Panc1 (cell line): Measurements from ENCODE around the gene CTXN1. TPM values are rescaled to one million over a fixed set of nuclear protein-coding genes. Genes with fewer than 3 reads are reported as not detected.

Experiments used
- ATAC-seq: fragments of 200-7000 bp; cut with Tn5 transposase; 2 replicates; pipeline ENCODE4 v1.9.1; 2020; ENCODE audit warnings: mild to moderate bottlenecking, moderate library complexity
- BruUV-seq: library from RNA; stranded (reverse); fragments of 400-500 nt; replicated peaks from 2 replicates; lab custom pipeline; 2021; lab: Mats Ljungman, UMichigan
- CTCF ChIA-PET: fragments of 300-600 bp; sonication (Branson Sonifier 250); formaldehyde crosslinking; loops from one replicate; lab custom pipeline; 2022; ENCODE audit warnings: antibody characterized with exemption; lab: Charles Lee
- POLR2A ChIA-PET: fragments of 300-600 bp; sonication (Branson Sonifier 250); formaldehyde crosslinking; loops from one replicate; lab custom pipeline; 2022; ENCODE audit warnings: antibody characterized with exemption; lab: Charles Lee
- DNase-seq: peaks from one replicate; pipeline ENCODE4 v3.0.0-alpha.2; 2010; ENCODE audit warnings: low read depth, low spot score
- H3K27ac ChIP-seq: 2 replicates; pipeline ENCODE4 v1.5.1; 2011; ENCODE audit warnings: mild to moderate bottlenecking, low read length, inconsistent platforms
- H3K27me3 ChIP-seq: fragments of 200-500 bp; sonication (Bioruptor generic); 2 replicates; pipeline ENCODE4 v1.6.0; 2014; ENCODE audit warnings: low read length, inconsistent platforms; ENCODE audit not compliant: control insufficient read depth, insufficient read depth
- H3K36me3 ChIP-seq: fragments of 200-500 bp; sonication (Bioruptor generic); 2 replicates; pipeline ENCODE4 v1.5.1; 2014; ENCODE audit warnings: inconsistent platforms, mild to moderate bottlenecking, low read length, moderate library complexity; ENCODE audit not compliant: control insufficient read depth, insufficient read depth
- H3K4me1 ChIP-seq: 2 replicates; pipeline ENCODE4 v1.5.1; 2011; ENCODE audit warnings: inconsistent platforms, mild to moderate bottlenecking, low read length, moderate library complexity; ENCODE audit not compliant: control insufficient read depth, insufficient read depth
- H3K4me3 ChIP-seq, 2 experiments: 2 replicates each; pipeline ENCODE4 v1.5.1; 2011 to 2012; ENCODE audit warnings: low read depth in 2 of 2, low read length in 2 of 2, mild to moderate bottlenecking in 2 of 2, inconsistent platforms in 1 of 2, moderate library complexity in 1 of 2
- H3K9me3 ChIP-seq: fragments of 200-500 bp; sonication (Bioruptor generic); 2 replicates; pipeline ENCODE4 v1.5.1; 2014; ENCODE audit warnings: low read depth, mild to moderate bottlenecking, inconsistent platforms, low read length, moderate library complexity; ENCODE audit not compliant: control insufficient read depth, insufficient read depth
- POLR2AphosphoS5 ChIP-seq: IDR thresholded peaks from 2 replicates; pipeline ENCODE4 v1.6.1; 2012; ENCODE audit warnings: mild to moderate bottlenecking, low read depth, low read length, moderate library complexity
- SIN3A ChIP-seq: IDR thresholded peaks from 2 replicates; pipeline ENCODE4 v1.6.1; 2012; ENCODE audit warnings: low read depth, mild to moderate bottlenecking, low read length, moderate library complexity, borderline replicate concordance; ENCODE audit not compliant: insufficient read depth
- TCF7L2 ChIP-seq: IDR thresholded peaks from 2 replicates; pipeline ENCODE4 v1.6.1; 2011; ENCODE audit warnings: mild to moderate bottlenecking, low read depth, low read length, inconsistent platforms
- in situ Hi-C: cut with HindIII; loops from 2 replicates; pipeline ENCODE4 v1.10.0; 2016; ENCODE audit warnings: low sequenced_read_pairs, low pct_unique_long_range_greater_than_20kb
- intact Hi-C: fragments of 100-400 bp; cut with micrococcal nuclease; formaldehyde crosslinking; loops from one replicate; pipeline ENCODE4 v1.10.0; 2022; ENCODE audit not compliant: unreplicated experiment
- total RNA-seq: library from RNA; stranded (reverse); gene quantifications from one replicate; pipeline ENCODE4 v1.2.1, GENCODE V29; 2021; ENCODE audit not compliant: unreplicated experiment
- TF ChIP-seq, protein P1 (sequence below), 2 experiments: IDR thresholded peaks; 2 replicates each; pipeline ENCODE4 v1.6.1; 2011 to 2012; ENCODE audit warnings: low read depth in 2 of 2, control low read depth in 1 of 2, low read length in 1 of 2, mild to moderate bottlenecking in 1 of 2, moderate library complexity in 1 of 2; ENCODE audit not compliant: insufficient read depth in 1 of 2
- TF ChIP-seq, protein P2 (sequence below): fragments of 450-650 bp; IDR thresholded peaks from 2 replicates; pipeline ENCODE4 v1.5.1; 2017; ENCODE audit warnings: mild to moderate bottlenecking

The CTXN1 gene
- total RNA-seq, 1 experiment from 2014 or later = 89.4 TPM

DNA sequence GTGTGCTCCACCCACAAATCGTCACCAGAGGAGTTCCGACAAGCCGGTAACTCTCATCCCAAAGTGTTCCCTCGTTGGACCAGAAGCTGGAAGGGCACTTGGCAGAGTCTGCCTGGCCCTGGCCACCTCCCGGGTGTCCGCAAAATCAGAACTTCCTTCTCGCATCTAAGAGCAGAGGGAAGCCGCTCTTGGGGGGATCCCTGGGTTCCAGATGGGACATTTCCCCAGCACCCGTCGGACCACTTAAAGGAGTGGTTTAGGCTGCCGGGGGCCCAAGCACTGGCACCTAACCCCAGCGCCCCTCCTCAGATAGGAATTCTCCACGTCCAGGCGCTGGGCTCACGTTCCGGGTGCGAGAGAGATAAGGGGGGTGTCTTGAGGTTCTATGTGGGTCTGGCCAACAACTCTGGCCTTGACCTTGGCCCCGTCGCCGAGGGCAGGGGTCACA lies 23.1 kb downstream of the CTXN1 start:
- Histone ChIP-seq H3K4me3 (peak overlapping the region; percentile 65 to 82), H3K9me3 (no peaks in the 10 kb centered on the region), H3K36me3 (no peaks in the 10 kb centered on the region; the same call in 1 of the 2 replicates), H3K27ac (peak overlapping the region; percentile 96), H3K27me3 (no peaks in the 10 kb centered on the region), H3K4me1 (peaks cover 6% of the 10 kb centered on the region; the same call in 1 of the 2 replicates)
- intact Hi-C loops = no loop called here
- no peak for ATAC-seq
- in situ Hi-C loops = no loop called here
- no peak for DNase-seq
- BruUV-seq = TSS peak; percentile 88
- ChIA-PET POLR2A (interaction anchor here (1.4 kb wide), 1 partner anchor 34 kb away, joined by 9 read pairs; no protein-coding TSS in a partner anchor), CTCF (no interaction called here)
- no peak for TF ChIP-seq POLR2AphosphoS5
- TF ChIP-seq, protein P1, sequence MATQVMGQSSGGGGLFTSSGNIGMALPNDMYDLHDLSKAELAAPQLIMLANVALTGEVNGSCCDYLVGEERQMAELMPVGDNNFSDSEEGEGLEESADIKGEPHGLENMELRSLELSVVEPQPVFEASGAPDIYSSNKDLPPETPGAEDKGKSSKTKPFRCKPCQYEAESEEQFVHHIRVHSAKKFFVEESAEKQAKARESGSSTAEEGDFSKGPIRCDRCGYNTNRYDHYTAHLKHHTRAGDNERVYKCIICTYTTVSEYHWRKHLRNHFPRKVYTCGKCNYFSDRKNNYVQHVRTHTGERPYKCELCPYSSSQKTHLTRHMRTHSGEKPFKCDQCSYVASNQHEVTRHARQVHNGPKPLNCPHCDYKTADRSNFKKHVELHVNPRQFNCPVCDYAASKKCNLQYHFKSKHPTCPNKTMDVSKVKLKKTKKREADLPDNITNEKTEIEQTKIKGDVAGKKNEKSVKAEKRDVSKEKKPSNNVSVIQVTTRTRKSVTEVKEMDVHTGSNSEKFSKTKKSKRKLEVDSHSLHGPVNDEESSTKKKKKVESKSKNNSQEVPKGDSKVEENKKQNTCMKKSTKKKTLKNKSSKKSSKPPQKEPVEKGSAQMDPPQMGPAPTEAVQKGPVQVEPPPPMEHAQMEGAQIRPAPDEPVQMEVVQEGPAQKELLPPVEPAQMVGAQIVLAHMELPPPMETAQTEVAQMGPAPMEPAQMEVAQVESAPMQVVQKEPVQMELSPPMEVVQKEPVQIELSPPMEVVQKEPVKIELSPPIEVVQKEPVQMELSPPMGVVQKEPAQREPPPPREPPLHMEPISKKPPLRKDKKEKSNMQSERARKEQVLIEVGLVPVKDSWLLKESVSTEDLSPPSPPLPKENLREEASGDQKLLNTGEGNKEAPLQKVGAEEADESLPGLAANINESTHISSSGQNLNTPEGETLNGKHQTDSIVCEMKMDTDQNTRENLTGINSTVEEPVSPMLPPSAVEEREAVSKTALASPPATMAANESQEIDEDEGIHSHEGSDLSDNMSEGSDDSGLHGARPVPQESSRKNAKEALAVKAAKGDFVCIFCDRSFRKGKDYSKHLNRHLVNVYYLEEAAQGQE (IDR thresholded peaks at IDR 0.05; ENCODE audit: insufficient read depth in 1 of 2, low read depth in 2 of 2, low read length in 1 of 2) = no peak
- TF ChIP-seq SIN3A = no peak
- TF ChIP-seq, protein P2, sequence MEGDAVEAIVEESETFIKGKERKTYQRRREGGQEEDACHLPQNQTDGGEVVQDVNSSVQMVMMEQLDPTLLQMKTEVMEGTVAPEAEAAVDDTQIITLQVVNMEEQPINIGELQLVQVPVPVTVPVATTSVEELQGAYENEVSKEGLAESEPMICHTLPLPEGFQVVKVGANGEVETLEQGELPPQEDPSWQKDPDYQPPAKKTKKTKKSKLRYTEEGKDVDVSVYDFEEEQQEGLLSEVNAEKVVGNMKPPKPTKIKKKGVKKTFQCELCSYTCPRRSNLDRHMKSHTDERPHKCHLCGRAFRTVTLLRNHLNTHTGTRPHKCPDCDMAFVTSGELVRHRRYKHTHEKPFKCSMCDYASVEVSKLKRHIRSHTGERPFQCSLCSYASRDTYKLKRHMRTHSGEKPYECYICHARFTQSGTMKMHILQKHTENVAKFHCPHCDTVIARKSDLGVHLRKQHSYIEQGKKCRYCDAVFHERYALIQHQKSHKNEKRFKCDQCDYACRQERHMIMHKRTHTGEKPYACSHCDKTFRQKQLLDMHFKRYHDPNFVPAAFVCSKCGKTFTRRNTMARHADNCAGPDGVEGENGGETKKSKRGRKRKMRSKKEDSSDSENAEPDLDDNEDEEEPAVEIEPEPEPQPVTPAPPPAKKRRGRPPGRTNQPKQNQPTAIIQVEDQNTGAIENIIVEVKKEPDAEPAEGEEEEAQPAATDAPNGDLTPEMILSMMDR = no peak
- no peak for TF ChIP-seq TCF7L2

DNA sequence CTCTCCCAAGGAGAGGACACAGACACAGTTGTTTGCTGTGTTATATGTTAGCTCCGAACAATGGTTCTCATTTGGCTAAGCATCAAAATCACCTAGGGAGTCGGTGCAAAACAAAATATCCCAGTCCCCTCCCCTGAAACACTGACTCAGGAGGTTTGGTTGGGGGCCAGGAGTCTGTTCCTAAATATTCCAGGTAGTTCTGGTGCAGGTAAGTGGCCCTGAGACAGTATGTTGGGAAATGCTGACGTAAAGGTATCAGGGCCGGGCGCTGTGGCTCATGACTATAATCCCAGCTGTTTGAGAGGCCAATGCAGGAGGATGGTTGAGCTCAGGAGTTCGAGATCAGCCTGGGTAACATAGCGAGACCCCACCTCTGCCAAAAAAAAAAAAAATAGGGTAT lies 24.6 kb downstream of the CTXN1 start:
- in situ Hi-C loops = no loop called here
- no peaks in the 10 kb centered on the region; the same call in 1 of the 2 replicates for H3K36me3 ChIP-seq
- no peak overlapping the region for H3K27ac ChIP-seq
- ChIA-PET CTCF (interaction anchor here (0.5 to 0.7 kb wide), 2 partner anchors 124 to 232 kb away, joined by 3 read pairs; partner anchors contain the start of gene RETN), POLR2A (interaction anchor here (1.4 kb wide), 1 partner anchor 32 kb away, joined by 9 read pairs; no protein-coding TSS in a partner anchor)
- no peaks in the 10 kb centered on the region for H3K9me3 ChIP-seq
- intact Hi-C loops = no loop called here
- H3K4me3 ChIP-seq = no peak overlapping the region
- ATAC-seq (no peak), DNase-seq (no peak)
- H3K4me1 ChIP-seq = peaks cover 6% of the 10 kb centered on the region; the same call in 1 of the 2 replicates
- H3K27me3 ChIP-seq = no peaks in the 10 kb centered on the region
- no TSS peak for BruUV-seq
- TF ChIP-seq POLR2AphosphoS5 (no peak; the same call in 1 of the 2 replicates), TCF7L2 (no peak)
- TF ChIP-seq, protein P1 (IDR thresholded peaks at IDR 0.05; ENCODE audit: insufficient read depth in 1 of 2, low read depth in 2 of 2, low read length in 1 of 2) = no peak
